Keratinocyte (primary cell): ENCODE data around the gene DALRD3.

Experiments
- CTCF ChIP-seq, 3 experiments: IDR thresholded peaks in 1 of 3; conservative IDR thresholded peaks in 1 of 3; optimal IDR thresholded peaks in 1 of 3; 2 replicates in 2 of 3; 3 replicates in 1 of 3; pipeline versions ENCODE3 to v1.5.1; 2011; ENCODE audit warnings: low read length in 3 of 3, mild to moderate bottlenecking in 3 of 3, moderate library complexity in 2 of 3, control low read depth in 1 of 3, inconsistent platforms in 1 of 3; ENCODE audit not compliant: insufficient read depth in 2 of 3; ENCODE audit errors: extremely low read depth in 1 of 3
- EZH2 ChIP-seq: IDR thresholded peaks from one replicate; pipeline ENCODE4 v1.6.1; 2012; ENCODE audit warnings: inconsistent platforms, mild to moderate bottlenecking, low read length, moderate library complexity

- no peak for TF ChIP-seq CTCF (optimal IDR thresholded peaks at IDR 0.05 in 1 of 3, IDR thresholded peaks at IDR 0.05 in 1 of 3, conservative IDR thresholded peaks at IDR 0.05 in 1 of 3; ENCODE audit: extremely low read depth in 1 of 3, insufficient read depth in 2 of 3, low read length in 3 of 3)
- no peak for TF ChIP-seq EZH2
These were observed 11.9 kb upstream of the DALRD3 start for GRCh38 chr3:49030321-49030720.
